HG02938 (cell line): ENCODE measurements around the gene SGCG.

Experiments
- ATAC-seq: cut with Tn5 transposase; IDR thresholded peaks from one replicate; pipeline ENCODE4 v1.9.1; 2021; ENCODE audit warnings: mild to moderate bottlenecking, moderate library complexity; ENCODE audit not compliant: unreplicated experiment

SGCG gene

GRCh38 chr13:23323946-23324709 is 143.3 kb downstream of the SGCG start:
- no peak for ATAC-seq

- ATAC-seq: no peak
These were observed 144.4 kb downstream of the SGCG start for GRCh38 chr13:23325191-23325590.

- ATAC-seq: no peak
These were observed 149.6 kb downstream of the SGCG start for GRCh38 chr13:23330356-23330755.

- ATAC-seq: no peak
These were observed 158.4 kb downstream of the SGCG start for GRCh38 chr13:23339225-23339624.

- no peak for ATAC-seq
These were observed 164.3 kb downstream of the SGCG start for GRCh38 chr13:23344931-23345595.

- no peak for ATAC-seq
These were observed 166.8 kb downstream of the SGCG start for GRCh38 chr13:23347601-23348000.

- no peak for ATAC-seq
These were observed 167.7 kb downstream of the SGCG start for GRCh38 chr13:23348262-23349127.

GRCh38 chr13:23349161-23349897 is 168.6 kb downstream of the SGCG start:
- no peak for ATAC-seq

- ATAC-seq: no peak
These were observed 169.2 kb downstream of the SGCG start for GRCh38 chr13:23350009-23350408.

- ATAC-seq: no peak
These were observed 171.4 kb downstream of the SGCG start for GRCh38 chr13:23352161-23352560.

GRCh38 chr13:23354520-23354919 is 173.7 kb downstream of the SGCG start:
- no peak for ATAC-seq

- ATAC-seq: no peak
These were observed 175.6 kb downstream of the SGCG start for GRCh38 chr13:23356368-23356767.

- ATAC-seq: no peak
These were observed 176.6 kb downstream of the SGCG start for GRCh38 chr13:23357349-23357748.

- no peak for ATAC-seq
These were observed 179.1 kb downstream of the SGCG start for GRCh38 chr13:23359882-23360281.

GRCh38 chr13:23365652-23366051 is 184.9 kb downstream of the SGCG start:
- no peak for ATAC-seq

- no peak for ATAC-seq
These were observed 187.1 kb downstream of the SGCG start for GRCh38 chr13:23367907-23368306.

GRCh38 chr13:23372264-23372906 is 191.6 kb downstream of the SGCG start:
- no peak for ATAC-seq
